GM19043 (cell line): Measurements from ENCODE around the gene TFF1.

Source experiments
- ATAC-seq: cut with Tn5 transposase; IDR thresholded peaks from one replicate; pipeline ENCODE4 v1.9.1; 2021; ENCODE audit warnings: low read depth; ENCODE audit not compliant: unreplicated experiment

Gene TFF1

GRCh38 chr21:42367367-42368165 lies 1.2 kb upstream of the TFF1 start:
- no peak for ATAC-seq

GRCh38 chr21:42365770-42366169 lies 565 bp downstream of the TFF1 start:
- no peak for ATAC-seq

GRCh38 chr21:42364304-42364865 lies 1.9 kb downstream of the TFF1 start:
- no peak for ATAC-seq

- ATAC-seq, result no peak
Measured at GRCh38 chr21:42363312-42363711, 3.0 kb downstream of the TFF1 start.

- ATAC-seq, result no peak
Measured at GRCh38 chr21:42362700-42363099, 3.6 kb downstream of the TFF1 start.

GRCh38 chr21:42362198-42362597 lies 4.1 kb downstream of the TFF1 start:
- ATAC-seq, result no peak

GRCh38 chr21:42361286-42361685 lies 5.0 kb downstream of the TFF1 start:
- no peak for ATAC-seq

GRCh38 chr21:42360317-42360716 lies 6.0 kb downstream of the TFF1 start:
- ATAC-seq, result no peak

GRCh38 chr21:42358937-42359336 lies 7.4 kb downstream of the TFF1 start:
- ATAC-seq, result no peak

- ATAC-seq, result no peak
Measured at GRCh38 chr21:42358261-42358660, 8.1 kb downstream of the TFF1 start.

GRCh38 chr21:42357307-42357706 lies 9.0 kb downstream of the TFF1 start:
- no peak for ATAC-seq

- no peak for ATAC-seq
Measured at GRCh38 chr21:42356650-42357049, 9.7 kb downstream of the TFF1 start.

GRCh38 chr21:42356046-42356445 lies 10.3 kb downstream of the TFF1 start:
- no peak for ATAC-seq

- ATAC-seq, result no peak
Measured at GRCh38 chr21:42353623-42354022, 12.7 kb downstream of the TFF1 start.

- ATAC-seq, result no peak
Measured at GRCh38 chr21:42352441-42353095, 13.8 kb downstream of the TFF1 start.

- ATAC-seq, result no peak
Measured at GRCh38 chr21:42351626-42352440, 14.5 kb downstream of the TFF1 start.

- no peak for ATAC-seq
Measured at GRCh38 chr21:42350927-42351426, 15.4 kb downstream of the TFF1 start, which contains the start of gene TFF2. TSS of gene TFF2 (minus strand) at chr21:42350994. CDS start at chr21:42350957, 37 bp downstream.

GRCh38 chr21:42350318-42350910 lies 15.9 kb downstream of the TFF1 start:
- ATAC-seq, result no peak

- no peak for ATAC-seq
Measured at GRCh38 chr21:42349420-42350317, 16.7 kb downstream of the TFF1 start.
